Measurements from ENCODE around the gene AGAP9.
"Not testable (repeated sequence)": the region's sequence is repeated elsewhere in the genome, so short reads cannot be mapped to it uniquely, and the experiment has no call there.

The AGAP9 gene

DNA sequence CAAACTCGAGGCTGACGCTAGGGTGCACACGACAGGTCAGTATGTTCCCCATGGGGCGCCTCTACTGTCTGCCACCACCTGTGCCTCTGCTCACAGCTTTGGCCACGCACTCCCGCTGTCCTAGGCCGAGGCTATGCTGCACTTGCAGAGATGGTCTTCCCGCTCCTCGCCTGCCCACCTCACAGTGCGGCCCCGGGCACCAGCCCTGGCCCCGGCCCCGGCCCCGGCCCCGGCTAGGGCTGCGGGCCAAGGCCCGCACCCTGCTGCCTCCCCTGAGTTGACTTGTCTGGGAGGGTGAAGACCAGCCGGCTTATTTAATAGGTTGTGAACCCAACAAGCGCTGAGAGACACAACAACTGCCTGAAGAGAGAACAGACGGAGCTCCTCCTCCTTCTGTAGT is at the start of gene AGAP9:
TSS of gene AGAP9 (minus strand) at position 164 of the 400 bp plus-strand sequence. CDS start at position 52, 112 bp downstream.
- not testable (repeated sequence) for H3K9me2 ChIP-seq (replicated peaks; ENCODE audit: insufficient read depth, low read length); H3K79me2 ChIP-seq (ENCODE audit: low read length); H3K4me2 ChIP-seq (ENCODE audit: low read depth, low read length); H2AFZ ChIP-seq (ENCODE audit: low read length); H3K9me3 ChIP-seq (replicated peaks; ENCODE audit: insufficient read depth, low read length); H4K20me1 ChIP-seq (ENCODE audit: insufficient read depth, low read length); H3K9ac ChIP-seq (ENCODE audit: low read length); H3F3A ChIP-seq (ENCODE audit: insufficient read depth, low read length); H3K4me1 ChIP-seq (ENCODE audit: low read length); DNase-seq; H3K27me3 ChIP-seq (replicated peaks; ENCODE audit: insufficient read depth, low read length); H3K36me3 ChIP-seq (replicated peaks; ENCODE audit: insufficient read depth, low read length); H3K27ac ChIP-seq (ENCODE audit: low read length); H3K4me3 ChIP-seq (ENCODE audit: low read length)

DNA sequence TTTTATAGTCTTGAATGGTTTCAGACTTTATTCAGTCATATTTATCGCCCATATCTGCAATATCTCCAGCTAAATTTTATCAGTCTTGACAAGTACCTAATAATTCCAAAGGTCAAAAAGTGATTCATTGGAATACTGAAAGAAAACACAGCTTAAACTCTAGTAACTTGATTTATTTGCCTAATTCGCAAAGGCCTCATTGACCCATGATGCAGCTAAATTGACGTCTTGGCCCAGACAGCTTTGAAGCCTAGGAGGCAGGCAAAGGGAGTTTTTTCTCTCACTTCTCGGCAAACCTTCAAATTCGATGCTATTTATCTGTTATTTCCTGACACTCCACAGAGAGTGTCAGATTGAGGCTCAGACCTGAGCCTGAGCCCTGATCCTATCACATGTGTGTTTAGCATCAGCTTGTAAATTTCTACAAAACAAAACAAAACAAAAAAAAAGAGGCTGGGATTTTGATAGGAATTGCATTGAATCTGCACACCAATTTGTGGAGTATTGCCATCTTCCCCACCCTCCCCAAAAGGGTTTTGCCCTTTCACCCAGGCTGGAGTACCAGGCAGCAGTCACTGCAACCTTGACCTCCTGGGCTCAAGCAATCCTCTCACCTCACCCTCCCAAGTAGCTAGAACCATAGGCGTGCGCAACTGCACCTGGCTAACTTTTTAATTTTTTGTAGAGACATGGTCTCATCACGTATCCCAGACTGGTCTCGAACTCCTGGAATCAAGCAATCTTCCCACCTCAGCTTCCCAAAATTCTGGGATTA is 47.9 kb upstream of the AGAP9 start:
- H3K36me3 ChIP-seq (replicated peaks; ENCODE audit: insufficient read depth, low read length), result not testable (repeated sequence)

DNA sequence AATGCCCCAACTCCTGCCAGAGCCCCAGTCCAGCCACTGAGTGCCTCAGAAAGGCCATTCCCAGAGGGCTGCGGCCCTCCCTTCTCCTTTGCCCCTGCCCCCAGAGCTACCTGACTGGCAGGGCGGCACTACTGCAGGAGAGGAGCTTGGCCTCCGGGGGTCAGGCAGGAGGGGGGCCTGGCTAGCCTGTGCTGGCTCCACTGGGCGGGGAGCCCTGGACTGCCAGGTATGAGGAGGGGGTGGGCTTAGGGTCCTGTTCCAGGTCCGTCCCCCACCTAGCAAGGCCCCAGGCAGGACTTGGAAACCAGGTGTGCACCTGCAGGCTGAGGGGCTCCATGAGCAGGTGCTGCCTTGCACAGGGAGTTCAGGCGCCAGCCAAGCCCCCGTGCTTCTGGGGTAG is 43.3 kb upstream of the AGAP9 start:
- not testable (repeated sequence) for H2AFZ ChIP-seq (ENCODE audit: low read length); H3K36me3 ChIP-seq (replicated peaks; ENCODE audit: insufficient read depth, low read length); H3K4me1 ChIP-seq (ENCODE audit: low read length); H3K4me3 ChIP-seq (ENCODE audit: low read length); H3K27me3 ChIP-seq (replicated peaks; ENCODE audit: insufficient read depth, low read length); H3K27ac ChIP-seq (ENCODE audit: low read length); H4K20me1 ChIP-seq (ENCODE audit: insufficient read depth, low read length); H3K4me2 ChIP-seq (ENCODE audit: low read depth, low read length); H3F3A ChIP-seq (ENCODE audit: insufficient read depth, low read length); H3K9me3 ChIP-seq (replicated peaks; ENCODE audit: insufficient read depth, low read length); H3K79me2 ChIP-seq (ENCODE audit: low read length); H3K9me2 ChIP-seq (replicated peaks; ENCODE audit: insufficient read depth, low read length); H3K9ac ChIP-seq (ENCODE audit: low read length); DNase-seq

More for the DNA sequence above, 47.9 kb upstream of the AGAP9 start:
- not testable (repeated sequence) for H4K20me1 ChIP-seq (ENCODE audit: insufficient read depth, low read length); H3K4me1 ChIP-seq (ENCODE audit: low read length); H3K27ac ChIP-seq (ENCODE audit: low read length); H3K79me2 ChIP-seq (ENCODE audit: low read length); H2AFZ ChIP-seq (ENCODE audit: low read length); H3K27me3 ChIP-seq (replicated peaks; ENCODE audit: insufficient read depth, low read length); H3K9ac ChIP-seq (ENCODE audit: low read length); H3K9me2 ChIP-seq (replicated peaks; ENCODE audit: insufficient read depth, low read length); H3K9me3 ChIP-seq (replicated peaks; ENCODE audit: insufficient read depth, low read length); DNase-seq; H3K4me3 ChIP-seq (ENCODE audit: low read length); H3K4me2 ChIP-seq (ENCODE audit: low read depth, low read length); H3F3A ChIP-seq (ENCODE audit: insufficient read depth, low read length)

DNA sequence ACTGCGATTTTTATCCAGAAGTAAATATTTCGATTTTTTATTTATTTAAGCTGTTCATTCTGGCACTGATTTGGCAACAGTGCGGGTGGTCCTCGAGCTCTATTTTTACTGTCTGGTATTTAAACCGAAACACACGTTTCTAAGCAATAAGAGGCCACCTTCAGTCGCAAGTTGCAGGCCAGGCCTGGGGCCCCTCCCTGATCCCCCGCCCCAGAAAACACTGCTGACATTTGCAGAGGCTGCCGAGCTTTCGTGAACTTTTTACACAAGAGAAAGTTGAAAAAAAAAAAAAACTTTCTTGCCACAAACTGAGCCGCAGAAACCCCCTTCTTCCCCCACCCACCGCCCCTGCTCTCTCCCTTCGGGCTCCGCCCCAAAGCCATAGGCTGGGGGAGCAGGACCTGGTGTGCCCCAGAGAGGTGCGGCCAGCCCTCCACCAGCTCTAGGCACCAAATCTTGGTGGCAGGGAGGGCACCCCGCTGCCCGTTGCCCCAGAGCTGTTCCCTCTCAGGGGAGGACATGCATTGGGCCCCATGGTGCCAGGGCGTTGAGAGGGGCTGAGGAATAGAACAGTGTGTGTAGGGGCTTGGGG is 42.8 kb upstream of the AGAP9 start:
- H4K20me1 ChIP-seq (ENCODE audit: insufficient read depth, low read length); H3K36me3 ChIP-seq (replicated peaks; ENCODE audit: insufficient read depth, low read length); H3K9ac ChIP-seq (ENCODE audit: low read length); H3K4me3 ChIP-seq (ENCODE audit: low read length); H3K9me2 ChIP-seq (replicated peaks; ENCODE audit: insufficient read depth, low read length); DNase-seq; H3K4me1 ChIP-seq (ENCODE audit: low read length); H3K27me3 ChIP-seq (replicated peaks; ENCODE audit: insufficient read depth, low read length); H3K79me2 ChIP-seq (ENCODE audit: low read length); H2AFZ ChIP-seq (ENCODE audit: low read length); H3F3A ChIP-seq (ENCODE audit: insufficient read depth, low read length); H3K4me2 ChIP-seq (ENCODE audit: low read depth, low read length); H3K27ac ChIP-seq (ENCODE audit: low read length); H3K9me3 ChIP-seq (replicated peaks; ENCODE audit: insufficient read depth, low read length): not testable (repeated sequence)

DNA sequence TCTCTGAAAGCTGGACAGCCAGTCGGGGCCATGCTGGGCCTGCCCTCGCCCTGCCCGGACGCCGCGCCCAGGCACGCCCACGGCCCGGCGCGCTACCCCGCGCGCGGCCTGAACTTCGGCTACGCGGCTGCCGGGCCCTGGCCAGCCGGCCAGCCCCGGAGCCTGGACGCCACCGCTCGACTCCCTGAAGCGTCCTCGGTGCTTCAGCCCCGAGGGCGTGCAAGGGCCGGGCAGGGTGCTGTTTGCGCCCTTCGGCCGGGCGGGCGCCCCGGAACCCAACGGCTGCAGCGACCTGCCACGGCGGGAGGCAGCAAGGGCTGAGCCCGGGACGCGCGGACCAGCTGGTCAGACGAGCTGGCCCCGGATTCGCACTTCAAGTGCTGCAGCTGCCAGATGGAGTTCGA is 42.1 kb upstream of the AGAP9 start:
- not testable (repeated sequence) for H3K27ac ChIP-seq (ENCODE audit: low read length); H3F3A ChIP-seq (ENCODE audit: insufficient read depth, low read length); DNase-seq; H3K36me3 ChIP-seq (replicated peaks; ENCODE audit: insufficient read depth, low read length); H2AFZ ChIP-seq (ENCODE audit: low read length); H3K4me3 ChIP-seq (ENCODE audit: low read length); H3K9me3 ChIP-seq (replicated peaks; ENCODE audit: insufficient read depth, low read length); H3K9me2 ChIP-seq (replicated peaks; ENCODE audit: insufficient read depth, low read length); H3K4me2 ChIP-seq (ENCODE audit: low read depth, low read length); H4K20me1 ChIP-seq (ENCODE audit: insufficient read depth, low read length); H3K27me3 ChIP-seq (replicated peaks; ENCODE audit: insufficient read depth, low read length); H3K4me1 ChIP-seq (ENCODE audit: low read length); H3K79me2 ChIP-seq (ENCODE audit: low read length); H3K9ac ChIP-seq (ENCODE audit: low read length)

DNA sequence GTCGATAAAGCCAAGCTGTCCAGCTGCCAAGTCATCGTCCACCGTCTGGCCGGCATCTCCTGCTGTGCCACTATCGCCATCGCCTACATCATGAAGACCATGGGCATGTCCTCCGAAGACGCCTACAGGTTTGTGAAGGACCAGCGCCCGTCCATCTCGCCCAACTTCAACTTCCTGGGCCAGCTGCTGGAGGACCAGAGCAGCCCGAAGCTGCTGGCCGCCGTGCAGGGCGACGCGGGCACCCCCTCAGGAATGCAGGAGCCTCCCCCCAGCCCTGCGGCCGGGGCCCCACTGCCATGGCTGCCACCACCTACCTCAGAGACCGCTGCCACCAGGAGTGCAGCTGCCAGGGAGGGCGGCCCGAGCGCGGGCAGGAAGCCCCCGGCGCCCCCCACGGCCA is 41.5 kb upstream of the AGAP9 start:
- not testable (repeated sequence) for H3K27me3 ChIP-seq (replicated peaks; ENCODE audit: insufficient read depth, low read length); H3K9me3 ChIP-seq (replicated peaks; ENCODE audit: insufficient read depth, low read length); H3K4me1 ChIP-seq (ENCODE audit: low read length); H3K4me2 ChIP-seq (ENCODE audit: low read depth, low read length); H3K27ac ChIP-seq (ENCODE audit: low read length); H3K36me3 ChIP-seq (replicated peaks; ENCODE audit: insufficient read depth, low read length); H3K9me2 ChIP-seq (replicated peaks; ENCODE audit: insufficient read depth, low read length); H3F3A ChIP-seq (ENCODE audit: insufficient read depth, low read length); H2AFZ ChIP-seq (ENCODE audit: low read length); H3K4me3 ChIP-seq (ENCODE audit: low read length); DNase-seq; H4K20me1 ChIP-seq (ENCODE audit: insufficient read depth, low read length); H3K79me2 ChIP-seq (ENCODE audit: low read length); H3K9ac ChIP-seq (ENCODE audit: low read length)

DNA sequence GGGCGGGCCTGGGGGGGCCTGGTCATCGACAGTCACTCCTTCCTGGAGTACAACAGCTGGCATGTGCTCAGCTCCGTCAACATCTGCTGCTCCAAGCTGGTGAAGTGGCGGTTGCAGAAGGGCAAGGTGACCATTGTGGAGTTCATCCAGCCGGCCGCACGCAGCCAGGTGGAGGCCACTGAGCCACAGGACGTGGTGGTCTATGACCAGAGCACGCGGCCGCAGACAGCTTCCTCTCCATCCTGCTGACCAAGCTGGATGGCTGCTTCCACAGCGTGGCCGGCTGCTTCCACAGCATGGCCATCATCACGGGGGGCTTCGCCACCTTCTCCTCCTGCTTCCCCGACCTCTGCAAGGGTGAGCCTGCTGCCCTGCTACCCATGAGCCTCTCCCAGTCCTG is 40.9 kb upstream of the AGAP9 start:
- H3K4me2 ChIP-seq (ENCODE audit: low read depth, low read length); H3K9me2 ChIP-seq (replicated peaks; ENCODE audit: insufficient read depth, low read length); H3K79me2 ChIP-seq (ENCODE audit: low read length); H2AFZ ChIP-seq (ENCODE audit: low read length); DNase-seq; H3K9ac ChIP-seq (ENCODE audit: low read length); H3K36me3 ChIP-seq (replicated peaks; ENCODE audit: insufficient read depth, low read length); H3K27me3 ChIP-seq (replicated peaks; ENCODE audit: insufficient read depth, low read length); H3K4me3 ChIP-seq (ENCODE audit: low read length); H3K27ac ChIP-seq (ENCODE audit: low read length); H4K20me1 ChIP-seq (ENCODE audit: insufficient read depth, low read length); H3K4me1 ChIP-seq (ENCODE audit: low read length); H3K9me3 ChIP-seq (replicated peaks; ENCODE audit: insufficient read depth, low read length); H3F3A ChIP-seq (ENCODE audit: insufficient read depth, low read length): not testable (repeated sequence)

DNA sequence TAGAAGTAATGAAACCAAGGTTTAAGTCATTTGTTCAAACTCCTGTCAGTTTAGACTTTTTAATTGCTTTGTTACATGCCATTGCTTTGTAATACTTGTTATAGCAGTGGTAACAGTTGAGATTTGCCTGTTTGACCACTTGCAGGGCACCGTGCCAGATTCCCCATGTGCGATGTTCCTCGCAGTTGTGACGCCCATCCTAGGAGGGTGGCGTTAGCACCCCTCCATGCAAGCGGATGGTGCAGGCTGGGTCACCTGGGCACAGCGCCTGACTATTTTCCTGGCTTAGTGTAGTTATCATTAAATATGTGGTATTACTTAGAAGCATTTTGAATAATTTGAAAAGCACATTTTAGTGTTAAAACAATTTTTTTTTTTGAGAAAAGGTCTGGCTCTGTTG is 37.0 kb upstream of the AGAP9 start:
- H3K4me2 ChIP-seq (ENCODE audit: low read depth, low read length); H3K9me3 ChIP-seq (replicated peaks; ENCODE audit: insufficient read depth, low read length); H3K79me2 ChIP-seq (ENCODE audit: low read length); H2AFZ ChIP-seq (ENCODE audit: low read length); H3K27me3 ChIP-seq (replicated peaks; ENCODE audit: insufficient read depth, low read length); H3K4me1 ChIP-seq (ENCODE audit: low read length); H3K36me3 ChIP-seq (replicated peaks; ENCODE audit: insufficient read depth, low read length); H3F3A ChIP-seq (ENCODE audit: insufficient read depth, low read length); H4K20me1 ChIP-seq (ENCODE audit: insufficient read depth, low read length); H3K4me3 ChIP-seq (ENCODE audit: low read length); H3K27ac ChIP-seq (ENCODE audit: low read length); H3K9me2 ChIP-seq (replicated peaks; ENCODE audit: insufficient read depth, low read length); DNase-seq; H3K9ac ChIP-seq (ENCODE audit: low read length): not testable (repeated sequence)

Data from MM.1S (cell line).